Endodermal cell (in vitro differentiated cells): ENCODE measurements around the gene NLGN1. TPM values are rescaled to one million over a fixed set of nuclear protein-coding genes. Genes with fewer than 3 reads are reported as not detected.

Experiments
- DNase-seq: peaks from one replicate; pipeline ENCODE4 v3.0.0-alpha.2; 2017
- H3K27ac ChIP-seq: 2 replicates; pipeline ENCODE4 v1.5.1; 2013; ENCODE audit warnings: mild to moderate bottlenecking, low read depth, low read length, moderate library complexity
- H3K27me3 ChIP-seq: 2 replicates; pipeline ENCODE4 v1.6.1; 2013; ENCODE audit warnings: mild to moderate bottlenecking, low read length, moderate library complexity; ENCODE audit not compliant: insufficient read depth, control insufficient read depth, poor library complexity, severe bottlenecking
- H3K36me3 ChIP-seq: 2 replicates; pipeline ENCODE4 v1.7.0; 2013; ENCODE audit warnings: mild to moderate bottlenecking, low read length, moderate library complexity; ENCODE audit not compliant: control insufficient read depth, insufficient read depth
- H3K4me1 ChIP-seq: one replicate; pipeline ENCODE4 v1.7.0; 2013; ENCODE audit warnings: low read length; ENCODE audit not compliant: control insufficient read depth, insufficient read depth
- H3K4me3 ChIP-seq: 2 replicates; pipeline ENCODE4 v1.5.1; 2013; ENCODE audit warnings: mild to moderate bottlenecking, low read length, moderate library complexity
- H3K9ac ChIP-seq: 2 replicates; pipeline ENCODE4 v1.6.1; 2013; ENCODE audit warnings: mild to moderate bottlenecking, low read length, moderate library complexity; ENCODE audit not compliant: poor library complexity, severe bottlenecking; ENCODE audit errors: extremely low read depth
- H3K9me3 ChIP-seq: 2 replicates; pipeline ENCODE4 v1.6.1; 2013; ENCODE audit warnings: mild to moderate bottlenecking, low read length, moderate library complexity; ENCODE audit not compliant: control insufficient read depth
- H3K27ac Mint-ChIP-seq: 2 replicates; pipeline ENCODE4 v1.8.0; 2020; ENCODE audit warnings: mixed read lengths
- H3K27me3 Mint-ChIP-seq: 2 replicates; pipeline ENCODE4 v1.8.0; 2021; ENCODE audit warnings: mild to moderate bottlenecking, mixed read lengths; ENCODE audit not compliant: insufficient read depth
- H3K36me3 Mint-ChIP-seq: 2 replicates; pipeline ENCODE4 v1.8.0; 2020; ENCODE audit warnings: low read depth, mixed read lengths
- H3K4me1 Mint-ChIP-seq: 2 replicates; pipeline ENCODE4 v1.8.0; 2020; ENCODE audit warnings: mixed read lengths
- H3K4me3 Mint-ChIP-seq: 2 replicates; pipeline ENCODE4 v1.8.0; 2020; ENCODE audit warnings: mild to moderate bottlenecking, moderate library complexity, mixed read lengths
- H3K9me3 Mint-ChIP-seq: 2 replicates; pipeline ENCODE4 v1.8.0; 2020; ENCODE audit warnings: mild to moderate bottlenecking, mixed read lengths
- WGBS, 2 experiments: methylation state at CpG; one replicate each; pipeline versions ENCODE4 v1.1.5 to v1.1.7; 2013; ENCODE audit warnings: missing lambda C conversion rate in 2 of 2, mixed read lengths in 1 of 2; ENCODE audit not compliant: insufficient coverage in 1 of 2, insufficient read length in 1 of 2; 5-methylcytosine and 5-hydroxymethylcytosine counted together
- total RNA-seq, 2 donors: library from RNA; stranded (reverse); fragmentation: NEBNext Ultra II Directional in 1 of 2; extraction: Animal tissue kit (Norgen Biotek cat#: 25700) in 1 of 2; gene quantifications; 2 replicates in 1 of 2; 3 replicates in 1 of 2; pipeline ENCODE4 v1.2.1, GENCODE V29; 2021
- TF ChIP-seq, protein P1 (sequence below): fragments of 200-600 bp; sonication (generic); conservative IDR thresholded peaks from 2 replicates; pipeline ENCODE4 v1.5.0; 2021; ENCODE audit warnings: antibody characterized with exemption, mild to moderate bottlenecking

NLGN1 gene
- total RNA-seq, 2 donors from 2014 or later, result 3.4 to 14.3 TPM

DNA sequence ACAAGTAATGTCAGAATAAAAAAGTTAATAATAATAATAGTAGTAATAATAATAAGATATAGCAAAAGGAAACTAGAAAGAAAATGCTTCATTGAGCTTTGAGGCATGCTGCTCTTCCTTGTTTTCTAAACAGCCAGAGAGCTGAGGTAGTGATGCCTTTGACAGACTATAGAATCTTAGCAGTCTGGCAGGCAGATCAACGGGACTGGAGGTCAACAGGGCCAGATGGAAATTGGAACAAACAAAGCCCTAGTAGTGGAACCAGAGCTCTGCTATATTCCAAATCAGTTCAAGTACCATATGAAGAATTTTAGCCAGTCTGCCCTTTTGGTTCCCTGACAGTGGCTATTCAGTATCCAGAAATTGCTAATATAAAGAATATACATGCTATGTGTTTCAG, 278.6 kb downstream of the NLGN1 start:
- TF ChIP-seq, protein P1, sequence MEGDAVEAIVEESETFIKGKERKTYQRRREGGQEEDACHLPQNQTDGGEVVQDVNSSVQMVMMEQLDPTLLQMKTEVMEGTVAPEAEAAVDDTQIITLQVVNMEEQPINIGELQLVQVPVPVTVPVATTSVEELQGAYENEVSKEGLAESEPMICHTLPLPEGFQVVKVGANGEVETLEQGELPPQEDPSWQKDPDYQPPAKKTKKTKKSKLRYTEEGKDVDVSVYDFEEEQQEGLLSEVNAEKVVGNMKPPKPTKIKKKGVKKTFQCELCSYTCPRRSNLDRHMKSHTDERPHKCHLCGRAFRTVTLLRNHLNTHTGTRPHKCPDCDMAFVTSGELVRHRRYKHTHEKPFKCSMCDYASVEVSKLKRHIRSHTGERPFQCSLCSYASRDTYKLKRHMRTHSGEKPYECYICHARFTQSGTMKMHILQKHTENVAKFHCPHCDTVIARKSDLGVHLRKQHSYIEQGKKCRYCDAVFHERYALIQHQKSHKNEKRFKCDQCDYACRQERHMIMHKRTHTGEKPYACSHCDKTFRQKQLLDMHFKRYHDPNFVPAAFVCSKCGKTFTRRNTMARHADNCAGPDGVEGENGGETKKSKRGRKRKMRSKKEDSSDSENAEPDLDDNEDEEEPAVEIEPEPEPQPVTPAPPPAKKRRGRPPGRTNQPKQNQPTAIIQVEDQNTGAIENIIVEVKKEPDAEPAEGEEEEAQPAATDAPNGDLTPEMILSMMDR, result no peak
- 43 to 81% methylated on average over 1 of the region's 1 CpG for WGBS, 2 experiments
- no peak for DNase-seq
- H3K36me3 ChIP-seq, result no peaks in the 10 kb centered on the region
- H3K27me3 Mint-ChIP-seq, result no peaks in the 10 kb centered on the region
- H3K4me3 ChIP-seq, result no peak overlapping the region
- no peaks in the 10 kb centered on the region for H3K27me3 ChIP-seq
- peaks cover 5% of the 10 kb centered on the region for H3K4me1 ChIP-seq
- H3K27ac ChIP-seq, result no peak overlapping the region
- peaks cover 4% of the 10 kb centered on the region for H3K4me1 Mint-ChIP-seq
- H3K9ac ChIP-seq, result no peak overlapping the region
- no peak overlapping the region for H3K27ac Mint-ChIP-seq
- H3K9me3 Mint-ChIP-seq, result no peaks in the 10 kb centered on the region
- no peaks in the 10 kb centered on the region for H3K9me3 ChIP-seq
- H3K36me3 Mint-ChIP-seq, result no peaks in the 10 kb centered on the region
- H3K4me3 Mint-ChIP-seq, result no peak overlapping the region

DNA sequence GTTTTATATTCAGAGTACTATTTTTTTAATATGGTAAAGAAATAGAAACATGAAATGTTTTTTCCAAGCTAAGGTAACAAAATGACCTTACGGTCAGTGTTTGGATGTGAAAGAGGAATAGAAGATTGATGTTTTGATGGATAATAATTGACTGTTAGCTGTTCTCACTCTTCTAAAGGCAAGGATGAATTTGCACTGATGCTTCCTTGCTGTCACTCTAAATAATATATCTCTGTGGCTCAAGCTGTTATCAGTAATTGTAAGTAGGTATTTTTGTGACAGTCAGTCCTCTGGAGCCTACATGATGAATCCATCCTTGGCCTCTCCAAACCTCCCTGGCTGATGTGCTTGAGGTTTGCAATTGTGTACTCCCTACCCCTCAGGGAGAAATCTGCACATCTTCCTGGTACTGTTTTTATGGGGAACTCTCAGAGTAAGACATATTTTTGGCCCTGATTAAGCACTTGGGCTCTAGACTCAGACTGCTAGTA, 283.7 kb downstream of the NLGN1 start:
- Histone ChIP-seq H3K9ac (no peak overlapping the region), H3K4me3 (no peak overlapping the region), H3K4me1 (no peaks in the 10 kb centered on the region), H3K27me3 (no peaks in the 10 kb centered on the region), H3K27ac (no peak overlapping the region), H3K36me3 (no peaks in the 10 kb centered on the region), H3K9me3 (no peaks in the 10 kb centered on the region)
- Mint-ChIP-seq H3K4me3 (no peak overlapping the region), H3K36me3 (no peaks in the 10 kb centered on the region), H3K27me3 (no peaks in the 10 kb centered on the region), H3K27ac (no peak overlapping the region), H3K4me1 (peaks cover 9% of the 10 kb centered on the region), H3K9me3 (no peaks in the 10 kb centered on the region)
- whole genome bisulfite sequencing, 2 experiments, result 93% methylated on average over 1 of the region's 1 CpG; no CpG with 5 or more reads in 1 of the 2 experiments
- TF ChIP-seq, protein P1, result no peak
- DNase-seq, result no peak

DNA sequence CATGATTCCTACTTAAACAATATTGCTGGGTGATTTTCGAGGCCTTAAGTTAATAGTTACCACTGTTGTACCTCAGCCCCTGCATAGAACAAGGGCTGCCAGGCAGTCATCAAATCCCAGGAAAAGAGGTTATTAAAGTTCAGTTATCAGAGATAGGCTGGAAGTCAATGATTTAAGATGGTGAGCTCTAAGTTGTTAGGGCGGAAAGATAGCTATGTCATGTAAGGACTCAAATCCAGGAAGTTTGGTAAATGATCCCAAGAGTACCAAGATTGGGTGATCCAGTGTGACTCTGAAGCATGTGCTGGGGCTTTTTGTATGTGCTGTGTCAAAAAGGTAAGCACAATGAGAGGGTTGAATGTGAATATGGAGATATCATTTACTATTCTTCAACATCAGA, 287.9 kb downstream of the NLGN1 start:
- no peak overlapping the region for H3K9ac ChIP-seq
- H3K36me3 ChIP-seq, result no peaks in the 10 kb centered on the region
- TF ChIP-seq, protein P1, result no peak
- Mint-ChIP-seq H3K36me3 (no peaks in the 10 kb centered on the region), H3K4me3 (no peak overlapping the region), H3K27ac (no peak overlapping the region), H3K9me3 (no peaks in the 10 kb centered on the region), H3K27me3 (no peaks in the 10 kb centered on the region), H3K4me1 (peaks cover 25% of the 10 kb centered on the region)
- DNase-seq, result no peak
- no peaks in the 10 kb centered on the region for H3K9me3 ChIP-seq
- H3K27me3 ChIP-seq, result no peaks in the 10 kb centered on the region
- H3K27ac ChIP-seq, result no peak overlapping the region
- WGBS, 2 experiments, result 88 to 100% methylated on average over 2 of the region's 2 CpGs
- no peaks in the 10 kb centered on the region for H3K4me1 ChIP-seq
- H3K4me3 ChIP-seq, result no peak overlapping the region
